Stimulated activated CD8-positive, alpha-beta memory T cell treated with anti-CD3 and anti-CD28 coated beads, Interleukin-15, amount 100 ng/mL, for 1 hour (primary cell): ENCODE data around the gene FHL3.
"Not testable (repeated sequence)": the region's sequence is repeated elsewhere in the genome, so short reads cannot be mapped to it uniquely, and the experiment has no call there.

Experiments
- DNase-seq: peaks from one replicate; pipeline ENCODE4 v3.0.0-alpha.2; 2020; ENCODE audit warnings: low read depth

Gene FHL3

GRCh38 chr1:37983546-37983945 is 21.8 kb downstream of the FHL3 start:
- no peak for DNase-seq

- no peak for DNase-seq
These were observed 26.8 kb downstream of the FHL3 start for GRCh38 chr1:37978541-37978940.

- not testable (repeated sequence) for DNase-seq
These were observed 30.2 kb downstream of the FHL3 start for GRCh38 chr1:37975083-37975482.

- no peak for DNase-seq
These were observed 30.7 kb downstream of the FHL3 start for GRCh38 chr1:37974567-37974966.

- DNase-seq: not testable (repeated sequence)
These were observed 31.6 kb downstream of the FHL3 start for GRCh38 chr1:37973684-37974083.

GRCh38 chr1:37965301-37965700 is 40.0 kb downstream of the FHL3 start:
- DNase-seq: no peak

GRCh38 chr1:37964106-37964505 is 41.2 kb downstream of the FHL3 start:
- DNase-seq: not testable (repeated sequence)

- no peak for DNase-seq
These were observed 46.6 kb downstream of the FHL3 start for GRCh38 chr1:37958690-37959089.

- DNase-seq: no peak
These were observed 49.6 kb downstream of the FHL3 start for GRCh38 chr1:37955685-37956084.

GRCh38 chr1:37954316-37954971 is 50.9 kb downstream of the FHL3 start:
- no peak for DNase-seq

- no peak for DNase-seq
These were observed 52.6 kb downstream of the FHL3 start for GRCh38 chr1:37952738-37953137.

GRCh38 chr1:37951783-37952624 is 53.3 kb downstream of the FHL3 start:
- no peak for DNase-seq

- DNase-seq: no peak
These were observed 54.1 kb downstream of the FHL3 start for GRCh38 chr1:37951041-37951782.

GRCh38 chr1:37949524-37950152 is 55.7 kb downstream of the FHL3 start:
- DNase-seq: no peak

GRCh38 chr1:37948841-37949240 is 56.5 kb downstream of the FHL3 start:
- DNase-seq: no peak

GRCh38 chr1:37948166-37948565 is 57.1 kb downstream of the FHL3 start:
- no peak for DNase-seq

- DNase-seq: no peak
These were observed 58.0 kb downstream of the FHL3 start for GRCh38 chr1:37947364-37947763.
